T-helper 2 cell treated with Interferon-gamma antibody and Interleukin-4, amounts not matched to agents 5 μg/mL and 100 μg/mL, for 36 hours (primary cell): ENCODE data around the gene COG2.

Experiments used
- DNase-seq: peaks from one replicate; pipeline ENCODE4 v3.0.0; 2021; ENCODE audit warnings: low spot score
- H3K27ac Mint-ChIP-seq: one replicate; pipeline ENCODE4 v1.8.0; 2021; ENCODE audit warnings: mild to moderate bottlenecking, mixed read lengths
- H3K27me3 Mint-ChIP-seq: one replicate; pipeline ENCODE4 v1.8.0; 2021; ENCODE audit warnings: low read depth, mixed read lengths
- H3K36me3 Mint-ChIP-seq: one replicate; pipeline ENCODE4 v1.8.0; 2021; ENCODE audit warnings: low read depth, mixed read lengths
- H3K4me1 Mint-ChIP-seq: one replicate; pipeline ENCODE4 v1.8.0; 2021; ENCODE audit warnings: low read depth, mixed read lengths
- H3K4me3 Mint-ChIP-seq: one replicate; pipeline ENCODE4 v1.8.0; 2022; ENCODE audit warnings: mild to moderate bottlenecking, moderate library complexity, mixed read lengths
- H3K9me3 Mint-ChIP-seq: one replicate; pipeline ENCODE4 v1.8.0; 2021; ENCODE audit warnings: mixed read lengths

Gene COG2

GRCh38 chr1:230614121-230614520 is 28.2 kb upstream of the COG2 start:
- Mint-ChIP-seq H3K4me3 (no peak overlapping the region), H3K27ac (no peak overlapping the region), H3K4me1 (no peaks in the 10 kb centered on the region), H3K27me3 (peaks cover 13% of the 10 kb centered on the region), H3K9me3 (no peaks in the 10 kb centered on the region), H3K36me3 (no peaks in the 10 kb centered on the region)
- DNase-seq, result no peak

GRCh38 chr1:230618537-230618936 is 23.7 kb upstream of the COG2 start:
- Mint-ChIP-seq H3K36me3 (no peaks in the 10 kb centered on the region), H3K27ac (no peak overlapping the region), H3K4me3 (no peak overlapping the region), H3K9me3 (no peaks in the 10 kb centered on the region), H3K27me3 (peaks cover 10% of the 10 kb centered on the region), H3K4me1 (no peaks in the 10 kb centered on the region)
- DNase-seq, result no peak

GRCh38 chr1:230620649-230621323 is 21.5 kb upstream of the COG2 start:
- Mint-ChIP-seq H3K4me3 (no peak overlapping the region), H3K4me1 (no peaks in the 10 kb centered on the region), H3K27me3 (peaks cover 7% of the 10 kb centered on the region), H3K9me3 (no peaks in the 10 kb centered on the region), H3K36me3 (no peaks in the 10 kb centered on the region), H3K27ac (no peak overlapping the region)
- DNase-seq, result no peak

- no peak overlapping the region for H3K4me3 Mint-ChIP-seq
- DNase-seq, result no peak
- H3K36me3 Mint-ChIP-seq, result no peaks in the 10 kb centered on the region
- peaks cover 4% of the 10 kb centered on the region for H3K27me3 Mint-ChIP-seq
- H3K4me1 Mint-ChIP-seq, result no peaks in the 10 kb centered on the region
- no peaks in the 10 kb centered on the region for H3K9me3 Mint-ChIP-seq
- H3K27ac Mint-ChIP-seq, result no peak overlapping the region
Observed at GRCh38 chr1:230621324-230622030, 20.8 kb upstream of the COG2 start.

GRCh38 chr1:230622151-230622550 is 20.1 kb upstream of the COG2 start:
- H3K27me3 Mint-ChIP-seq, result peaks cover 4% of the 10 kb centered on the region
- H3K9me3 Mint-ChIP-seq, result no peaks in the 10 kb centered on the region
- no peaks in the 10 kb centered on the region for H3K36me3 Mint-ChIP-seq
- no peak overlapping the region for H3K4me3 Mint-ChIP-seq
- H3K4me1 Mint-ChIP-seq, result no peaks in the 10 kb centered on the region
- no peak for DNase-seq
- no peak overlapping the region for H3K27ac Mint-ChIP-seq

- H3K36me3 Mint-ChIP-seq, result no peaks in the 10 kb centered on the region
- peaks cover 2% of the 10 kb centered on the region for H3K27me3 Mint-ChIP-seq
- no peak for DNase-seq
- H3K4me3 Mint-ChIP-seq, result no peak overlapping the region
- no peaks in the 10 kb centered on the region for H3K9me3 Mint-ChIP-seq
- no peak overlapping the region for H3K27ac Mint-ChIP-seq
- no peaks in the 10 kb centered on the region for H3K4me1 Mint-ChIP-seq
Observed at GRCh38 chr1:230624097-230624713, 18.1 kb upstream of the COG2 start.

GRCh38 chr1:230626232-230626631 is 16.0 kb upstream of the COG2 start:
- no peak for DNase-seq

GRCh38 chr1:230627767-230628166 is 14.5 kb upstream of the COG2 start:
- no peaks in the 10 kb centered on the region for H3K4me1 Mint-ChIP-seq
- no peaks in the 10 kb centered on the region for H3K27me3 Mint-ChIP-seq
- no peaks in the 10 kb centered on the region for H3K36me3 Mint-ChIP-seq
- H3K4me3 Mint-ChIP-seq, result no peak overlapping the region
- no peak for DNase-seq
- H3K27ac Mint-ChIP-seq, result no peak overlapping the region
- no peaks in the 10 kb centered on the region for H3K9me3 Mint-ChIP-seq

More at GRCh38 chr1:230626232-230626631, 16.0 kb upstream of the COG2 start:
- no peak overlapping the region for H3K4me3 Mint-ChIP-seq
- no peaks in the 10 kb centered on the region for H3K36me3 Mint-ChIP-seq
- H3K27me3 Mint-ChIP-seq, result no peaks in the 10 kb centered on the region
- no peaks in the 10 kb centered on the region for H3K9me3 Mint-ChIP-seq
- H3K27ac Mint-ChIP-seq, result no peak overlapping the region
- H3K4me1 Mint-ChIP-seq, result no peaks in the 10 kb centered on the region

GRCh38 chr1:230629511-230629910 is 12.8 kb upstream of the COG2 start:
- Mint-ChIP-seq H3K4me1 (no peaks in the 10 kb centered on the region), H3K4me3 (no peak overlapping the region), H3K36me3 (no peaks in the 10 kb centered on the region), H3K27ac (no peak overlapping the region), H3K9me3 (no peaks in the 10 kb centered on the region), H3K27me3 (no peaks in the 10 kb centered on the region)
- DNase-seq, result no peak

GRCh38 chr1:230631477-230631876 is 10.8 kb upstream of the COG2 start:
- Mint-ChIP-seq H3K36me3 (no peaks in the 10 kb centered on the region), H3K27me3 (peaks cover 3% of the 10 kb centered on the region)
- no peak for DNase-seq

GRCh38 chr1:230632273-230632873 is 9.9 kb upstream of the COG2 start:
- Mint-ChIP-seq H3K27me3 (peaks cover 7% of the 10 kb centered on the region), H3K36me3 (no peaks in the 10 kb centered on the region), H3K9me3 (no peaks in the 10 kb centered on the region), H3K27ac (no peak overlapping the region), H3K4me1 (no peaks in the 10 kb centered on the region), H3K4me3 (no peak overlapping the region)
- DNase-seq, result no peak

More at GRCh38 chr1:230631477-230631876, 10.8 kb upstream of the COG2 start:
- no peak overlapping the region for H3K4me3 Mint-ChIP-seq
- no peaks in the 10 kb centered on the region for H3K4me1 Mint-ChIP-seq
- no peak overlapping the region for H3K27ac Mint-ChIP-seq
- H3K9me3 Mint-ChIP-seq, result no peaks in the 10 kb centered on the region

GRCh38 chr1:230633469-230633868 is 8.8 kb upstream of the COG2 start:
- Mint-ChIP-seq H3K27me3 (peaks cover 13% of the 10 kb centered on the region), H3K4me3 (no peak overlapping the region), H3K4me1 (no peaks in the 10 kb centered on the region), H3K9me3 (no peaks in the 10 kb centered on the region), H3K36me3 (no peaks in the 10 kb centered on the region), H3K27ac (no peak overlapping the region)
- DNase-seq, result no peak

- no peaks in the 10 kb centered on the region for H3K4me1 Mint-ChIP-seq
Observed at GRCh38 chr1:230634384-230634783, 7.9 kb upstream of the COG2 start.

GRCh38 chr1:230636575-230637148 is 5.6 kb upstream of the COG2 start:
- no peak overlapping the region for H3K27ac Mint-ChIP-seq
- peaks cover 22% of the 10 kb centered on the region for H3K27me3 Mint-ChIP-seq
- no peak overlapping the region for H3K4me3 Mint-ChIP-seq
- H3K36me3 Mint-ChIP-seq, result no peaks in the 10 kb centered on the region
- H3K4me1 Mint-ChIP-seq, result peaks cover 6% of the 10 kb centered on the region
- DNase-seq, result no peak
- H3K9me3 Mint-ChIP-seq, result no peaks in the 10 kb centered on the region

More at GRCh38 chr1:230634384-230634783, 7.9 kb upstream of the COG2 start:
- Mint-ChIP-seq H3K4me3 (no peak overlapping the region), H3K27me3 (peaks cover 19% of the 10 kb centered on the region), H3K36me3 (no peaks in the 10 kb centered on the region), H3K27ac (no peak overlapping the region), H3K9me3 (no peaks in the 10 kb centered on the region)
- no peak for DNase-seq
